GM15510 (cell line): ENCODE data around the gene ATP13A4.

Source experiments
- POLR2A ChIP-seq: IDR thresholded peaks from 3 replicates; pipeline ENCODE4 v1.6.1; 2011; ENCODE audit warnings: borderline replicate concordance; ENCODE audit not compliant: insufficient read length; ENCODE audit errors: extremely low read depth

Gene ATP13A4

GRCh38 chr3:193530231-193531165 is 24.2 kb downstream of the ATP13A4 start:
- no peak for TF ChIP-seq POLR2A

DNA sequence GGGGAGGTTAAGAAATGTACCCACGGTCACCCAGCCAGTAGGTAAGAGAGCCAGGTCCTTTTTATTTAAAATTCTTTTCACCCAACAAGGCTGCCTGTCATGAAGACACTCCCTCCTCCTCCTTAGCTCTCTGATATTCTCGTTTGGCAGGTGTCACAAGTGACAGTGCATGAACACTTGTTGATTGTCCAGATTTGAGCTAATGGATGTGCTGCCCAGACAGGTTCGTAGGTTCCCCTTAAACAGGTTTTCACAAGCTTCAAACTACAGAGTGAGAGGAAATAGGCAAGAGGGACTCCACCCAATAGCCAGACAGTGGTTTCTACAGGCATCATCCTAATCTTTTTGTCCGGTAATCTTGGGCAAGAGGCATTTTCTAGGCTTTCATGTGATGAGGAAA is 32.2 kb downstream of the ATP13A4 start:
- no peak for TF ChIP-seq POLR2A

DNA sequence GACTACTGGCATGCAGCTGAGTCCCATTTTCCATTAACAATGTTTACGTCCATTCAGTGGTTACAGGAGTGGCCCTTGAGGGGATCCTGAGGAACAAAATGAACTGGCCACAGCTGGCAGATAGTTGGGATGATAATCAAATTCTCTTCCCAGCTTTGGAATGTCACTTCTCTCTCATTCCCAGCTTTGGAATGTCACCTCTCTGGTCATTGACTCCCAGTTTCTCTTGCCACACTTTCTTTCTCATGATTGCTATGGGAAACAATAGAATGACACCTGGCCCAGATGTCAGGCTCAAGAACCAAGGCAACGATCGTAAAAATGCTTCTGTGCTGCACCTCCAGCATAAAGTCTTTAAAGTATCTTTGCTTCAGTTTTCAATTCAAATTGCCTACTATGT is 34.0 kb downstream of the ATP13A4 start:
- no peak for TF ChIP-seq POLR2A

DNA sequence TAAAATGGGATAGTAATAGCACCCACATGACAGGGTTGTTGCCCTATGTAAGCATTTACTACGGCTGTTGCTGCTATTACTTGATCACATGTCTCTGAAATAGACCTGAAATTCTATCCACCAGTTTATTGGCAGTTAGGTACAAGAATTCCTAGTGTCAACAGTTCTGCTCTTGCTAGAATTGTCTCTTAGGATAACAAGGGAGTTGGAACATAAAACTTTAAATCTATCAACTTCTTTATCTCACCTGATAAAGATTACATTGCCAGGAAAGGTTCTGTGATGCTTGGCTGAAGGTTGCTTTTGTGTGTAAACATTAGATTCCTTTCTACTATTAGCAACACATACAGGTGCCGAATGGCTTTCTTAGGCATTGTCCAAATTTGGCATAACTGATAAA is 38.7 kb downstream of the ATP13A4 start:
- no peak for TF ChIP-seq POLR2A

- TF ChIP-seq POLR2A: no peak
These were observed 44.5 kb downstream of the ATP13A4 start for GRCh38 chr3:193510154-193510553.

GRCh38 chr3:193509103-193509965 is 45.4 kb downstream of the ATP13A4 start:
- no peak for TF ChIP-seq POLR2A

GRCh38 chr3:193508108-193508507 is 46.6 kb downstream of the ATP13A4 start:
- no peak for TF ChIP-seq POLR2A

DNA sequence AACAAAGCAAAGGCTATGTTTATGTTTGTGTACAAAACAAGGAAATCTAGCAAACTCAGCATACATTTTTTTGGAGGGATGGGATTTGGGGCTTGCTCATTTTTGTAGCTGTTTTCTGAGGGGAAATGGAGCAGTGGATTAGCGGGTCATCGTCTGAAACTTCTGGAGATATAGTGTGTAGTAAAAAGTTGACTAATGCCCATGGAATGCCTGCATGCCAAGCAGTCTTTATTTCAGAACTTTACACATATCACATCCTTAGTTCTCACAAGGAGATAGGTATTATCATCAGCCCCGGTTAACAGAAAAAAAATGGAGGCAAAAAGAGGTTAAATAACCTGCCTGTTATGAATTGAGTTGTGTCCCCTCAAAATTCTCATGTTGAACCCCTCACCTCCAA is 47.1 kb downstream of the ATP13A4 start:
- TF ChIP-seq POLR2A: no peak

DNA sequence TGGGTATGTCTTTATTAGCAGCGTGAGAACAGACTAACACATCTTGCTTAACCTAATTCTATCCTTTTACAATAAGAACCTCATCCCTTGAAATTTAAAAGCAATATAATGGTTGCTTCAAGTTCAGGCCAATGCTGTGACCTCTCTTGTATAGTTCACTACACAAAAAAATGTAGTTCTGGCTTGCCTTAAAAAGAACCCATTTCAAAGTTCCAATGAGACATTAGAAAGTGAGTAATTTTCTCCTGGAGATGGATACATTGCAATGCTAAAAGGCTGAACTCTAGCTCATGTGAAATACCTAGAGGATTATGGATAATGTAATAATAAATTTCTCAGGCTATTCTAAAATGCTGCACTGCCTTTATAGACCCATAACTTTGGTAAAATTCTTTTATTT is 47.8 kb downstream of the ATP13A4 start:
- TF ChIP-seq POLR2A: no peak

GRCh38 chr3:193502871-193503270 is 51.8 kb downstream of the ATP13A4 start:
- TF ChIP-seq POLR2A: no peak

DNA sequence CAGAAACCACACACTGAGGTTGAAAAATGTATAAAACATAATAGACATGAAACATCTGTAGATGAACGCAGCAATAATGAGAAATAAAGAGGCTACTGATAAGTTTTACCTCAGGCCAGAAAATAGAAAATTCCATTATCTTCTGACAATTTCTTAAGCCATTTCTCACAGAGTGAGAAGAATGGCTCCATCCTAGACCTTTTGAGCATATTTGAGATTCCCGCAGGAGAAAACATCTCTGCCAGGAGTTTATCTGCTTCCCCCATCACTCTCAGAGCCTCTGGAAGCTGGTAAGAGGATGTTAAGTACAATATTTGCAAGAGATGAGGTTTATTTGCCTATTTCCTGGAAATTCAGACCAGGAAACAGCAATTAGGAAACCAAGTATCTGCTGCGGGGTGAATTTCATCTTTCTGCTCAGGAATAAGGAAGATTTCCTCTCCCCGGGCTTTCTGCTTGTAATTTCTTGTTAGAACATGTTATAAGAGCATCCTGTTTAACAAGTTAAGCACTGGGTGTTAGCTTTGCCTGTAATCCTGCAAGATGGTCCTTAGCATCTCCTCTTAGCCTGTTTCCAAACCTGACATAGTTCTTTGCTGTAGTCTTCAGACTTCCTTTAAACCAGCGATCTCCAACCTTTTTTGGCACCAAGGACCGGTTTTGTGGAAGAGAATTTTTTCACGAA is 54.8 kb downstream of the ATP13A4 start:
- TF ChIP-seq POLR2A: no peak

- no peak for TF ChIP-seq POLR2A
These were observed 55.4 kb downstream of the ATP13A4 start for GRCh38 chr3:193499136-193499770.

DNA sequence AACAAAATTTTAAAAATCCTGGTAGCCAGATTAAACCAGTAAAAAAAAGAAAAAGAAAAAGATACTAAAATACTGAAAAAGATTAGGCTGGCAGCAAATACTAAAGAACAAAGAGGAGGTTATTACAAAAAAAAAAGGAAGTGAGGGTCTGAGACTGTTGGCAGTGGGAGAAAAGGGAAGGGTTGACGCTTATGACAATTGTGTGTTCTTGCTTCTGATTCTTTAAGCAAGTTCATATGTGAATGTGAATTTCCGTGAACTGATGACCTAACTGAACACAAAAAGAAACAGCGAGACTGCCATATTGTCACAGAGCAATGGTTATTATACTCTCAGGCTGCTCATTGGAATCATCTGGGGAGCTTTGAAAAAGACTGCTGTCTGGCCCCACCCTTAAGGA is 56.5 kb downstream of the ATP13A4 start:
- no peak for TF ChIP-seq POLR2A

- TF ChIP-seq POLR2A: no peak
These were observed 58.0 kb downstream of the ATP13A4 start for GRCh38 chr3:193496658-193497057.
